HepG2 (cell line): ENCODE results near the gene GALNT11. TPM values are rescaled to one million over a fixed set of nuclear protein-coding genes. Genes with fewer than 3 reads are reported as not detected.

Experiments used
- ATAC-seq: fragments of 200-7000 bp; cut with Tn5 transposase; 3 replicates; pipeline ENCODE4 v1.9.1; 2020; ENCODE audit warnings: mild to moderate bottlenecking, moderate library complexity
- BruUV-seq: library from RNA; stranded (reverse); fragments of 400-500 nt; replicated peaks from 2 replicates; lab custom pipeline; 2021; lab: Mats Ljungman, UMichigan
- CTCF ChIA-PET: fragments of 300-600 bp; formaldehyde crosslinking; extraction: SDS; loops from one replicate; lab custom pipeline; 2021; ENCODE audit warnings: low total read pairs, inconsistent platforms, low intra/inter-chr PET ratio; lab: Yijun Ruan, JAX
- POLR2A ChIA-PET: fragments of 350-600 bp; sonication (Branson Sonifier 250); formaldehyde crosslinking; loops from one replicate; lab custom pipeline; 2020; ENCODE audit warnings: antibody characterized with exemption, inconsistent platforms; lab: Yijun Ruan, JAX
- DNase-seq: peaks from one replicate; pipeline ENCODE4 v3.0.0-alpha.2; 2015; ENCODE audit warnings: low spot score
- FAIRE-seq: peaks from 3 replicates; lab custom pipeline; 2011; peaks lifted over from hg19 to GRCh38; lab: Jason Lieb, UNC
- H2AFZ ChIP-seq: one replicate; pipeline ENCODE4 v1.6.1; 2011; ENCODE audit warnings: low read length, inconsistent platforms
- H3K27ac ChIP-seq: fragments of 300-600 bp; 3 replicates; pipeline ENCODE4 v1.8.0; 2011; ENCODE audit warnings: mixed run types, mild to moderate bottlenecking, mixed read lengths, low read length, inconsistent platforms; ENCODE audit not compliant: insufficient read depth; ENCODE audit errors: extremely low read length
- H3K27me3 ChIP-seq, 2 experiments: fragments of 200-600 bp in 1 of 2; 2 replicates in 1 of 2; 3 replicates in 1 of 2; pipeline versions ENCODE4 v1.6.0 to v1.8.0; 2011; ENCODE audit warnings: low read length in 2 of 2, mild to moderate bottlenecking in 2 of 2, moderate library complexity in 2 of 2, inconsistent platforms in 1 of 2; ENCODE audit not compliant: insufficient read depth in 2 of 2, control insufficient read depth in 1 of 2
- H3K36me3 ChIP-seq, 2 experiments: fragments of 200-600 bp in 1 of 2; replicated peaks in 1 of 2; 2 replicates in 1 of 2; 3 replicates in 1 of 2; pipeline versions ENCODE4 v1.5.1 to v1.8.0; 2011; ENCODE audit warnings: low read length in 2 of 2, inconsistent platforms in 1 of 2; ENCODE audit not compliant: insufficient read depth in 2 of 2, control insufficient read depth in 1 of 2
- H3K4me1 ChIP-seq: 2 replicates; pipeline ENCODE4 v1.5.1; 2012; ENCODE audit warnings: low read length, inconsistent platforms; ENCODE audit not compliant: insufficient read depth
- H3K4me2 ChIP-seq: 2 replicates; pipeline ENCODE4 v1.6.0; 2011; ENCODE audit warnings: low read depth, low read length, inconsistent platforms
- H3K4me3 ChIP-seq, 3 experiments: fragments of 200-600 bp in 1 of 3; sonication (generic), shearing (Covaris generic) in 1 of 3; replicated peaks in 1 of 3; 2 replicates each; pipeline ENCODE4 v1.5.1; 2011 to 2016; ENCODE audit warnings: low read length in 3 of 3, inconsistent platforms in 2 of 3, low read depth in 2 of 3, mild to moderate bottlenecking in 2 of 3, control low read depth in 1 of 3, mixed read lengths in 1 of 3; ENCODE audit not compliant: insufficient read depth in 1 of 3
- H3K79me2 ChIP-seq: one replicate; pipeline ENCODE4 v1.6.1; 2011; ENCODE audit warnings: low read length, inconsistent platforms; ENCODE audit not compliant: insufficient read depth
- H3K9ac ChIP-seq: 2 replicates; pipeline ENCODE4 v1.6.0; 2011; ENCODE audit warnings: mild to moderate bottlenecking, low read depth, low read length, inconsistent platforms; ENCODE audit not compliant: insufficient read depth
- H3K9me3 ChIP-seq: 2 replicates; pipeline ENCODE4 v1.5.1; 2012; ENCODE audit warnings: mild to moderate bottlenecking, low read length
- H4K20me1 ChIP-seq: 2 replicates; pipeline ENCODE4 v1.6.0; 2011; ENCODE audit warnings: inconsistent platforms, mild to moderate bottlenecking, low read length, moderate library complexity; ENCODE audit not compliant: insufficient read depth
- BCL6 ChIP-seq: IDR thresholded peaks from 2 replicates; pipeline ENCODE4 v1.6.1; 2016; ENCODE audit warnings: missing genetic modification reagents, missing compliant biosample characterization
- BRCA1 ChIP-seq: sonication (generic); formaldehyde crosslinking; IDR thresholded peaks from 2 replicates; pipeline ENCODE4 v1.4.0; 2020; ENCODE audit warnings: missing genetic modification reagents
- CENPT ChIP-seq: sonication (generic); formaldehyde crosslinking; IDR thresholded peaks from 2 replicates; pipeline ENCODE4 v1.8.0; 2022; ENCODE audit warnings: low read depth, mild to moderate bottlenecking, moderate library complexity, missing genetic modification reagents
- HMG20A ChIP-seq: IDR thresholded peaks from 2 replicates; pipeline ENCODE4 v1.6.1; 2016; ENCODE audit warnings: borderline replicate concordance
- KLF16 ChIP-seq, 2 experiments: sonication (generic) in 1 of 2; formaldehyde crosslinking in 1 of 2; IDR thresholded peaks; 2 replicates each; pipeline versions ENCODE4 v1.6.1 to v1.8.0; 2016 to 2023; ENCODE audit warnings: missing genetic modification reagents in 2 of 2, missing compliant biosample characterization in 1 of 2
- NFE2 ChIP-seq: sonication (generic); formaldehyde crosslinking; IDR thresholded peaks from 2 replicates; pipeline ENCODE4 v1.4.0; 2020; ENCODE audit warnings: missing genetic modification reagents
- TEAD2 ChIP-seq: sonication (generic); formaldehyde crosslinking; IDR thresholded peaks from 2 replicates; pipeline ENCODE4 v1.9.0; 2021; ENCODE audit warnings: missing genetic modification reagents
- ZFAT ChIP-seq: sonication (generic); formaldehyde crosslinking; conservative IDR thresholded peaks from 2 replicates; pipeline ENCODE4 v1.8.1; 2023; ENCODE audit warnings: missing genetic modification reagents, inconsistent platforms
- ZNF546 ChIP-seq: sonication (generic); formaldehyde crosslinking; conservative IDR thresholded peaks from 2 replicates; pipeline ENCODE4 v1.8.1; 2023; ENCODE audit warnings: mild to moderate bottlenecking, missing genetic modification reagents
- ZNF572 ChIP-seq: sonication (generic); formaldehyde crosslinking; IDR thresholded peaks from 2 replicates; pipeline ENCODE4 v1.5.1; 2020; ENCODE audit warnings: mild to moderate bottlenecking, missing genetic modification reagents
- ZXDC ChIP-seq: sonication (generic); formaldehyde crosslinking; IDR thresholded peaks from 2 replicates; pipeline ENCODE4 v1.5.0; 2020; ENCODE audit warnings: mild to moderate bottlenecking, missing genetic modification reagents
- WGBS: methylation state at CpG from one replicate; pipeline ENCODE4 v1.1.6; 2017; ENCODE audit warnings: low lambda C conversion rate; 5-methylcytosine and 5-hydroxymethylcytosine counted together
- in situ Hi-C: cut with HindIII; loops from 2 replicates; pipeline ENCODE4 v1.10.0; 2017; ENCODE audit warnings: low pct_unique_long_range_greater_than_20kb; ENCODE audit not compliant: extremely low pct_ligation_motif_present
- intact Hi-C: fragments of 100-400 bp; cut with micrococcal nuclease; formaldehyde crosslinking; loops from one replicate; pipeline ENCODE4 v1.10.0; 2022; ENCODE audit not compliant: unreplicated experiment
- polyA plus RNA-seq, 8 experiments: library from polyadenylated mRNA; depleted of rRNA in 3 of 8; stranded (reverse) in 7 of 8; unstranded in 1 of 8; fragments of >200 nt; fragmentation: Illumina TruSeq in 4 of 8; extraction: Trizol in 4 of 8; gene quantifications; 2 replicates each; pipeline versions ENCODE4 v1.2.1 to v1.2.3, GENCODE V29; 2011 to 2016; ENCODE audit warnings: low read depth in 4 of 8, missing spikeins in 1 of 8, mixed read lengths in 1 of 8; ENCODE audit not compliant: insufficient read depth in 1 of 8
- total RNA-seq, 5 experiments: library from RNA; depleted of rRNA; stranded (reverse); fragments of >200 nt; fragmentation: Illumina TruSeq; extraction: Trizol; gene quantifications; 2 replicates each; pipeline ENCODE4 v1.2.3, GENCODE V29; 2016; ENCODE audit warnings: low read depth in 1 of 5
- TF ChIP-seq, protein P1 (sequence below): IDR thresholded peaks from 2 replicates; pipeline ENCODE4 v1.6.1; 2016
- TF ChIP-seq, protein P2 (sequence below): sonication (generic); formaldehyde crosslinking; IDR thresholded peaks from 2 replicates; pipeline ENCODE4 v1.5.1; 2020; ENCODE audit warnings: mild to moderate bottlenecking, moderate library complexity, missing genetic modification reagents
- TF ChIP-seq, protein P3 (sequence below): sonication (generic); formaldehyde crosslinking; IDR thresholded peaks from 2 replicates; pipeline ENCODE4 v1.5.0; 2020; ENCODE audit warnings: missing genetic modification reagents, mild to moderate bottlenecking, borderline replicate concordance

The GALNT11 gene
- total and polyA plus RNA-seq, 2 of the 13 experiments (the other 11 are each of a cell fraction or from before 2014, with no cell fraction given) = 9.3 to 16.3 TPM

- intact Hi-C loops = no loop called here
These were observed 46.9 kb upstream of the GALNT11 start for GRCh38 chr7:151978616-151979015.

More at GRCh38 chr7:151978616-151979015, 46.9 kb upstream of the GALNT11 start:
- POLR2A ChIA-PET = no interaction called here
- Histone ChIP-seq H3K4me3 (no peak overlapping the region), H3K27me3 (no peaks in the 10 kb centered on the region; a peak in 1 of 5 replicates), H3K36me3 (no peaks in the 10 kb centered on the region), H4K20me1 (no peaks in the 10 kb centered on the region), H3K9ac (no peak overlapping the region), H3K79me2 (no peaks in the 10 kb centered on the region), H3K4me2 (no peak overlapping the region), H3K9me3 (no peaks in the 10 kb centered on the region), H2AFZ (no peak overlapping the region), H3K4me1 (no peaks in the 10 kb centered on the region), H3K27ac (no peak overlapping the region)
- no TSS peak for BruUV-seq
- DNase-seq (no peak), ATAC-seq (no peak), FAIRE-seq (no peak)
- CTCF ChIA-PET = no interaction called here
- 29% methylated on average over 4 of the region's 4 CpGs for WGBS
- in situ Hi-C loops = no loop called here
- TF ChIP-seq CENPT = no peak
- TF ChIP-seq, protein P1, sequence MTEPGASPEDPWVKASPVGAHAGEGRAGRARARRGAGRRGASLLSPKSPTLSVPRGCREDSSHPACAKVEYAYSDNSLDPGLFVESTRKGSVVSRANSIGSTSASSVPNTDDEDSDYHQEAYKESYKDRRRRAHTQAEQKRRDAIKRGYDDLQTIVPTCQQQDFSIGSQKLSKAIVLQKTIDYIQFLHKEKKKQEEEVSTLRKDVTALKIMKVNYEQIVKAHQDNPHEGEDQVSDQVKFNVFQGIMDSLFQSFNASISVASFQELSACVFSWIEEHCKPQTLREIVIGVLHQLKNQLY (CRISPR knock-in tag) = no peak
- TF ChIP-seq ZNF546 (CRISPR knock-in tag) = no peak
- TF ChIP-seq ZNF572 (CRISPR knock-in tag) = no peak
- no peak for TF ChIP-seq KLF16 (CRISPR knock-in tag; IDR thresholded peaks at IDR 0.05)
- no peak for TF ChIP-seq HMG20A
- TF ChIP-seq, protein P2, sequence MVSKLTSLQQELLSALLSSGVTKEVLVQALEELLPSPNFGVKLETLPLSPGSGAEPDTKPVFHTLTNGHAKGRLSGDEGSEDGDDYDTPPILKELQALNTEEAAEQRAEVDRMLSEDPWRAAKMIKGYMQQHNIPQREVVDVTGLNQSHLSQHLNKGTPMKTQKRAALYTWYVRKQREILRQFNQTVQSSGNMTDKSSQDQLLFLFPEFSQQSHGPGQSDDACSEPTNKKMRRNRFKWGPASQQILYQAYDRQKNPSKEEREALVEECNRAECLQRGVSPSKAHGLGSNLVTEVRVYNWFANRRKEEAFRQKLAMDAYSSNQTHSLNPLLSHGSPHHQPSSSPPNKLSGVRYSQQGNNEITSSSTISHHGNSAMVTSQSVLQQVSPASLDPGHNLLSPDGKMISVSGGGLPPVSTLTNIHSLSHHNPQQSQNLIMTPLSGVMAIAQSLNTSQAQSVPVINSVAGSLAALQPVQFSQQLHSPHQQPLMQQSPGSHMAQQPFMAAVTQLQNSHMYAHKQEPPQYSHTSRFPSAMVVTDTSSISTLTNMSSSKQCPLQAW (CRISPR knock-in tag) = no peak
- TF ChIP-seq BCL6 (CRISPR knock-in tag) = no peak
- no peak for TF ChIP-seq TEAD2 (CRISPR knock-in tag)
- no peak for TF ChIP-seq BRCA1
- TF ChIP-seq, protein P3, sequence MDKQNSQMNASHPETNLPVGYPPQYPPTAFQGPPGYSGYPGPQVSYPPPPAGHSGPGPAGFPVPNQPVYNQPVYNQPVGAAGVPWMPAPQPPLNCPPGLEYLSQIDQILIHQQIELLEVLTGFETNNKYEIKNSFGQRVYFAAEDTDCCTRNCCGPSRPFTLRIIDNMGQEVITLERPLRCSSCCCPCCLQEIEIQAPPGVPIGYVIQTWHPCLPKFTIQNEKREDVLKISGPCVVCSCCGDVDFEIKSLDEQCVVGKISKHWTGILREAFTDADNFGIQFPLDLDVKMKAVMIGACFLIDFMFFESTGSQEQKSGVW (CRISPR knock-in tag) = no peak
- TF ChIP-seq ZFAT (CRISPR knock-in tag) = no peak
- TF ChIP-seq NFE2 (CRISPR knock-in tag) = no peak
- TF ChIP-seq ZXDC (CRISPR knock-in tag) = no peak
